GM18519 (cell line): ENCODE data around the gene SF3A1.

Experiments used
- ATAC-seq: cut with Tn5 transposase; IDR thresholded peaks from one replicate; pipeline ENCODE4 v1.9.1; 2021; ENCODE audit warnings: mild to moderate bottlenecking, moderate library complexity; ENCODE audit not compliant: unreplicated experiment, low FRiP score

The SF3A1 gene

GRCh38 chr22:30386960-30387827 is 30.5 kb upstream of the SF3A1 start, which contains the start of gene RNF215:
RNF215 (minus strand) TSS chr22:30387411; CDS start chr22:30387313, 98 bp downstream.
- ATAC-seq, result no peak

DNA sequence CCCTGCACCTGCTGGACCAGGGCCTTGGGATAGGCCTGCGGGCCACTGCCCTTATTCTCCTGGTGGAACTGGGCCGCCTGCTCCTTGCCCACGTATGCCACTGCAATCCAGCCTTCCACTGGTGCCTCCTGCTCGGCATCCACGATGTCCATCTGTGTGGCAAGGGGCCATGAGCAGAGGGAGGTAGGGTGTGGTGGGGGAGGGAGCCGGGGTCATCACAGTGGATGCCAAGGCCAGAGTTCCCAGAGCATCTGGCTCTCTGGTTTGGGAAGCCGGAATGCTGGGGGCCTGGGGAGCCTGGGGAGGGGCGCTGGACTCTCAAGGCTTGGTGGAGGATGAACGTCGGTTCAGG is 29.9 kb upstream of the SF3A1 start:
- ATAC-seq, result no peak

DNA sequence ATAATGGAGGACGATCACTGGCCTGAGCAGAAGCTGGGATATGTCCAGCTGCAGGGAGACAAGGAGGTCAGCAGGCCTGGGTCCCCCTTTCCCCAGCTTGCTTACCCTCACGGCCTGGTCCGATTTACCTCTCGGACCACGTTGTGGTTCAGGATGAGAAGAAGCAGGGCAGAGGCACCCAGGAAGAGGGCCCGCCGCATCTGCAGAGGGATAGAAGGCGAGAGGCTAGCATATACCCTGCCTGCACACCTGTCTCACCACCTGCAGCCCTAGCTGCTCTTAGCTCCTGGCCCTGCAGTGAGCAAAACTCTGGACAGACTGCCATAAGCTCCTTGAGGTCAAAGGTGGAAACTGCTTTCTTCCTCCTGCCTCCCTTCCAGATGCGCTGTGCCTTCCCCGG is 29.2 kb upstream of the SF3A1 start:
- no peak for ATAC-seq

DNA sequence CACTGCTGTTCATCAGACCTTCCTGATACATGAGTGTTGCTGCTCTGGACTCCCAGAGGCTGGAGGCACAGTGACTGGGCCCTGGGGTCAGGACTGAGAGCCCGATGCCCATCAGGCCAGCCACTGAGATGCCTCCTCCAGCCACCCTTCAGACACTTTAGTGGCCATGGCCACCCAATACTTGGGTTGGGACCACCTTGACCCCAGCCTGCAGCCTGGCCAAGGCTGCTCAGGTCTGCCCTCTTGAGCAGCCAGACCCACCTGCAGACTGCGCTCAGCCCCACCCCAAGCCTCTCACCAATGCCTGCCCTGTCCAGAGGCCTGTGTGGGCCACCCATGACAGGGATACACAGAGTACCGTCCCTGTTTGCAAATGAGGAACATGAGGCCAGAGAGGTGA is 26.4 kb upstream of the SF3A1 start:
- no peak for ATAC-seq

GRCh38 chr22:30382340-30382739 is 25.6 kb upstream of the SF3A1 start:
- no peak for ATAC-seq

GRCh38 chr22:30381264-30381663 is 24.6 kb upstream of the SF3A1 start:
- ATAC-seq, result no peak

- ATAC-seq, result no peak
Observed at GRCh38 chr22:30380011-30380410, 23.3 kb upstream of the SF3A1 start.

GRCh38 chr22:30375312-30375849 is 18.7 kb upstream of the SF3A1 start:
- ATAC-seq, result no peak

GRCh38 chr22:30373331-30374325 is 16.9 kb upstream of the SF3A1 start:
- ATAC-seq, result no peak

DNA sequence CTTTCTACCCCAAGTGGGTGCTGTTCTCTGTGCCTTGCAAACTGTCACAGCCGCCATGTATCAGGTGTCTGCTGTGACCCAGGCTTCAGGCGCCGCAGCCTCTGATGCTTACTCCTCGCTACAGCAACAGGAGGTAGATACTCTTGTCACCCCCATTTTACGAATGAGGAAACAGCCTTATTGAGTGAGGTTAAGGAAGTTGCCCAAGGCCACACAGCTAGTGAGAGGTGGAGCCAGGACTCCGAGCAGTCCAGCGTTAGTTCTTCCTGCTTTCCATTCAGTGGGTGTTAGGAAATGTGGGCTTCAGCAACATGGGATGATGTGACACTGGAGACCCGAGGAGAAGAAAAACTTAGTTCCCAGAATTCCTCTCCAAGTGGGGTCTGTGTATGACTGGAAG is 16.2 kb upstream of the SF3A1 start:
- ATAC-seq, result no peak

DNA sequence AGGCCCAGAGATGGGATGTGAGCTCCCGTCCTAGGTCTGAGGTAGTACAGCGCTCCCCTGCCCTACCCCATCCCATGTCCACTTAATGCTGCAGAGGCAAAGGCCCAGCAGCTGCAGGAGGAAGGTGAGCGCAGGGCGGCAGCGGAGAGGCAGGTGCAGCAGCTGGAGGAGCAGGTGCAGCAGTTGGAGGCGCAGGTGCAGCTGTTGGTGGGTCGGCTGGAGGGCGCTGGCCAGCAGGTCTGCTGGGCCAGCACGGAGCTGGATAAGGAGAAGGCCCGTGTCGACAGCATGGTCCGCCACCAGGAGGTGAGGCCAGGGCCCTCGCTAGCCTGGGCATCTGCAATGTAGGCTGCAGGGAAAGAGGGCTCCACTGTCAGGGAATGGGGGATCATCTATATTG is 15.3 kb upstream of the SF3A1 start:
- no peak for ATAC-seq

GRCh38 chr22:30371321-30371720 is 14.6 kb upstream of the SF3A1 start:
- no peak for ATAC-seq

DNA sequence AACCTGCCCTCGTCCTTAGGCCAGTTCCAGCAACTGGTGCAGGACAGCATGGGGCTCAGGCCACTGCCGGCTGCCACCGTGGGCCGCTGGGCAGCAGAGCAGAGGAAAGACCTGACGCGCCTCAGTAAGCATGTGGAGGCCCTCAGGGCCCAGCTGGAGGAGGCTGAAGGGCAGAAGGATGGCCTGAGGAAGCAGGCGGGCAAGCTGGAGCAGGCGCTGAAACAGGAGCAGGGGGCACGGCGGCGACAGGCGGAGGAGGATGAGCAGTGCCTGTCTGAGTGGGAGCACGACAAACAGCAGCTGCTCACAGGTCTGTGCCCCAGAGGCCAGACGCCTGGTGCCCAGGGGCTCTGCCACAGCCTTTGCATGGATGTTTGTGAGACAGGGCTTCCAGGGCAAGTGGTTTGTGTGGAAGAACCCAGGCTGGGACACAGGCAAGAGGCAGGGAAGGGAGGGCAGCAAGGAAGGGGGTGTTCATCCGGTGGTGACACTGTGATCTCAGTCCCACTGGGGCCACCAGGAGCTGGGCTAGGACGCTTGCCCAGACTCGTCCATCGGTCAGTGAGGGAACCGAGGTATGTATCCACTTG is 14.0 kb upstream of the SF3A1 start:
- ATAC-seq, result no peak

DNA sequence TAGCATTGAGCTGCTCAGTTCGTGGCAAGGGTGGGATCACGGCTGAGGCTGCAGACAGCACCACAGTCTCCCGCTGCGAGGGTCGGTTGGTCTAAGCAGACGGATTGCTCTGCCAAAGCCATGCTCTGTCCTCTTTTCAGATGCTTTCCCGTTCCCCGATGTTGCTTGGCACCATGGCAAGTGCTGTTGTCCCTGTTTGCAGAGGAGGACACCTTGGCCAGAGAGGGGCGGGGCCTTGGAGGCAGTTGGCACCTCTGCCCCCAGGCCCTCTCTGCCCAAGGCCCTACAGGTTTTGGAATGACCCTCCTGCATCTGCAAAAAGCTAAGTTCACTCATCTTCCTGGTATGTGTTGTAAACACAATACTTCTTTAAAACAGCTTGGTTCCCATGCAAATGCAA is 11.7 kb upstream of the SF3A1 start:
- ATAC-seq, result no peak

DNA sequence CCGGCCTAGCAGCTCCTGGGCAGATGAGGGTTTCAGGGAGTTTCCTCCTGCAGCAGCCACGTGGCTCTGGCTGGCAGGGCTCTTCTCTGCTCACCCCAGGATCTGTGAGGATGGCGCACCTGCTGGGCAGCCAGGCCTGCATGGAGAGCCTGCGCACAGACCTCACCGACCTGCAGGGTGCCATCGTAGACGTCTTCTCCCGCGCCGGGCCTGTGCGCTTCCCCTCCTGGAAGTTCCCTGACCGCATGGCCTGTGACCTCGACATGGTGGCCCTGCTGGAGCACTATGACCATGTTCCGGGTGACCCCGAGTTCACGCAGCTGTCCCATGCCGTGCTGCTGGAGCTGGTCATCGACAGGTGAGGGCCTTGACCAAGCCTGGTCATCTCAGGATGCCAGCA is 9.2 kb upstream of the SF3A1 start:
- no peak for ATAC-seq

DNA sequence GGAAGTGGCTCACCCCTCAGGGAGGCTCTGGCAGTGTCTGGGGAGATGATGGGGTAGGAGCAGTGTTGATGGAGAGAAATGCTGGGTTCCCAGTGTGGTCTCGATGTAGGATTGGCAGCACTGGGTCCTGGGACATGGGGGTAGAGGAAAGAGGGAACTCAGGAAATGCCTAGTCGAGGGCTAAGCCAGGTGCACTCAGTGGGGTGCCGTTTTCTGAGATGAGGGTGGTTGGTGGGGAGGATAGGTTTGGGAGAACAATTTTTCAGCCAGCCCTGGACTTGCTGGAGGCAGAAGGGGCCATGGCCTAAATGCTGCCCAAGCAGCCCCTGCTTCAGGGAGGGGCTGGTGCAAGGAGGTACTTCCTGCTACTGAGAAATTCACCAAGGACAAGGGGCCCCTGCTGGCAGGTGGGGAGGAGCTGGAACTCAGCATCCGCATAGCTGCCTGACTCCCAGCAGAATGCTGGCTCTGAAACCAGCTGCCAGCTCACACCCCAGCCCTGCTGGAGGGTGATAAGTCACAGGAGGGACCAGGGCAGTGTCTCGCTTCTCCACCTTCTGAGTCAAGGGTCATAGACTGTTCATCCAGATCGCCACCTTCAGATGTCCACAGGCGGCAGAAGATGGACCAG is 6.1 kb upstream of the SF3A1 start:
- ATAC-seq, result no peak

GRCh38 chr22:30361916-30362650 is 5.4 kb upstream of the SF3A1 start:
- ATAC-seq, result no peak

GRCh38 chr22:30358541-30358940 is 1.8 kb upstream of the SF3A1 start:
- ATAC-seq, result no peak

GRCh38 chr22:30357650-30358215 is 1.0 kb upstream of the SF3A1 start:
- ATAC-seq, result no peak
